ENCODE measurements around the gene MYO9B.

The MYO9B gene

GRCh38 chr19:17060802-17061201, 14.8 kb upstream of the MYO9B start:
- no peak for DNase-seq

DNA sequence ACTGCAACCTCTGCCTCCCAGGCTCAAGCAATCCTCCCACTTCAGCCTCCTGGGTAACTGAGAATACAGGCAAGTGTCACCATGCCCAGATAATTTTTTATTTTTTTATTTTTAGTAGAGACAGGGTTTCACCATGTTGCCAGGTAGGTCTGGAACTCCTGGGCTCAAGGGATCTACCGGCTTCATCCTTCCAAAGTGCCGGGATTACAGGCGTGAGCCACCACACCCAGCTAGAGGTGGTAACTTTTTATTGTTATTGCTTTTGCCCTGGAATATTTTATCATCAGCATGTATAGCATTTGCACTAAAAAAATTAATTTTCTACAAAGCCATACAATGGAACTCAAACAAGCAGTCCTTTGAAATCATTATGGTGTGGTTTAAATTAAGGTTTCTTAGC, 14.4 kb upstream of the MYO9B start:
- DNase-seq = no peak

GRCh38 chr19:17061691-17062090, 13.9 kb upstream of the MYO9B start:
- DNase-seq = no peak

DNA sequence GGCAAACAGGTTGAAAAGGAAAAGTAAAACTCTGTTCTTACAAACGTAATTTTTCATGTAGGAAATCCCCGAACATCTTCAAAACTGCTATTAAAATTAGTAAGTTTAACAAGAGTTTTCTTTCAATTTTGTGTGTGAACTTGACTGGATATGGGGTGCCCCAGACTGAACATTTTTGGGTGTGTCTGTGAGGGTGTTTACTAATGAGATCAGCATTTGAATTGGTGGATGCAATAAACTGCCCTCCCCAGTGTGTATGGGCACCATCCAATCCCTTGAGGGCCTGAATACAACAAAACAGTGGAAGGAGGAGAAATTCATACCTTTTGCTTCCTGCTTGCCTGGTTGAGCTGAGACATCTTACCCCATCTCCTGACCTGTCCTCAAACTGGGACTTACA, 12.1 kb upstream of the MYO9B start:
- no peak for DNase-seq

GRCh38 chr19:17069193-17069592, 6.4 kb upstream of the MYO9B start:
- DNase-seq = no peak

GRCh38 chr19:17070421-17070820, 5.2 kb upstream of the MYO9B start:
- DNase-seq = no peak

- DNase-seq = no peak
Measured at GRCh38 chr19:17070912-17071311, 4.7 kb upstream of the MYO9B start.

DNA sequence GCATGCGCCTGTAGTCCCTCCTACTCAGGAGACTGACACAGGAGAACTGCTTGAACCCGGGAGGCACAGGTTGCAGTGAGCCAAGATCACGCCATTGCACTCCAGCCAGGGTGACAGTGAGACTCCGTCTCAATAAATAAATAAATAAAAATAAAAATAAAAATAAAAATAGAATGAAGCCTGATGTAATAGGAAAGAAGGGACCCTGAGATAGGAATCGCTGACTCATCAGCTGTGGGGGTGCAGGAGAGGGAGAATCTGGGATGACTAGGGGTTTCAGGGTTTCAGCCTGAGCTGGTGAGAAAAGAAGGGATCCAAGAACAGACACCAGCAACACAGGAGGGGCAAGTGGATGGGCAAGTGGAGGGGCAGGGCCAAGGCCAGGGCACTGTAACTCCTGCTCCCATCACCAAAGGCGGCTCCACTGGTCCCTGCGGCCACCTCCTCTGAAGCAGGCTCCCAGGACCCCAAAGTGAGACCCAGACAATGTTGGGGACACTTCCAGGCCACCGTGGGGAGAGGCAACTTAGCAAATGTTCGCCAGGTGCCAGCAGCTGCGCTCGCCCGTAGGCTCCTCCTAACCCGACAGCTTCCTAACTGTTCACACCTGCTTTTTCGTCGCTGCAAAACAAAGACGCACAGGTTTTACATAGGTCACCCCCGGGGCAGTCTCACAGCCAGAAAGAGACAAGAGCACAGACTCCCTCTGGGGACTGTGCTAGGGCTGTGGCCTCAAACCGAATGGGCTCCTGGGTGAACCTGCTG, 1.5 kb upstream of the MYO9B start:
- no peak for DNase-seq

- DNase-seq = no peak
Measured at GRCh38 chr19:17074634-17075034, 943 bp upstream of the MYO9B start.

DNA sequence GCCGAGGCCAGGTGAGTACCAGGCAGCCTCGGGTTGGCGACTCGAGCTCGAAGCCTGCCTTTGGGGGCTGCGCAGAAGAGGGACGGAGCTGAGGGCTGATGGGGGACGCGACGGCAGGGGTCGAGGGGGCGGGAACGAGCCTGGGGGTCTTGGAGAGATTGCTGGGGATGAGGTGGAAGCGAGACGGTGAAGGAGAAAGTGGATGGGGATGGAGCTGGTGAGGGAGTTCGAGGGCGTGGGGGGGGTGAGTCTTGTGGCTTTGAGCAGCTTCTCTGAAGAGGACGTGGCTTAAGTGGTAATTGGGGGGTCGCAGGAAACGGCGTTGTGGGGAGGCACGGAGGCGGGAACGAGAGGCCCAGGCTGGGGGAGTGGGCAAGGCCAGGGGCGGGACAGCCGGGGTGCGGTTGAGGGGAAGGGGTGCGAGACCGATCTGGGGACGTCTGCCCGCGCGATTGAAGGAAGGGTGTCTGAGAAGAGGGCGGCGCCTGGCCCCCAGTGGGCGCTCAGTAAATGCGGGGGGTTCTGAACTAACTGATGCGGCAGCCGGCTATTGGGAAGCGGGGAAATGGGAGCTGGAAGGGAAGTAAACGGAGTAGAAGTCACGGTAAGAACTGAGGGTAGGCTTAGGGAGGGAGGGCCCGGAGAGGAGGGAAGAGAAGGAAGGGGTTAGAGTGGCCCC, 426 bp downstream of the MYO9B start:
- DNase-seq = peak in 7 of 14 donors; percentile 28 to 66 (median 52)

DNA sequence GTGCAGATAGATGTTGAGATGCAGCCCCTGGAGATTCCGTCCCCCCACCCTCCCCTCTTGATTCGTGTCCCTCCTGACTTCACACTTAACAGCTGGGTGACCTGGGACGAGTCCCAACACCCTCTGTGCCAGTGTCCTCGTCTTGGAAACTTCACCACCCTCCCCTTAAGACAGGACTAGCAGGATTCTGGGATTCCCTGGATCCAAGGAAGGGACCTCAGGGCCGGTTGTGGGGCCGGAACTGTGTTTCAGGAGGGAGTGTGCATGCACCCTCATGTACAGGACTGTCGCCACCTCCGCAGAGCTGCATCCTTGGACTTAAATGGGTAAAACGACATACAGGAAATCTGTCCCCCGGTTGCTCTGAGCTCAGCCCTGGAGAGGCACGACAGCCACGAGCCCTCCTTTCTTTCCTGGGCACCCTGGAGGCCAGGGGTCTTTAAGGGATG, 990 bp downstream of the MYO9B start:
- peak in 9 of 14 donors; percentile 13 to 62 (median 41) for DNase-seq

GRCh38 chr19:17077447-17078028, 2.0 kb downstream of the MYO9B start:
- peak in 1 of 14 donors; percentile 16 for DNase-seq

- peak in 2 of 14 donors; percentile 36 to 37 for DNase-seq
Measured at GRCh38 chr19:17078036-17078919, 2.7 kb downstream of the MYO9B start.

DNA sequence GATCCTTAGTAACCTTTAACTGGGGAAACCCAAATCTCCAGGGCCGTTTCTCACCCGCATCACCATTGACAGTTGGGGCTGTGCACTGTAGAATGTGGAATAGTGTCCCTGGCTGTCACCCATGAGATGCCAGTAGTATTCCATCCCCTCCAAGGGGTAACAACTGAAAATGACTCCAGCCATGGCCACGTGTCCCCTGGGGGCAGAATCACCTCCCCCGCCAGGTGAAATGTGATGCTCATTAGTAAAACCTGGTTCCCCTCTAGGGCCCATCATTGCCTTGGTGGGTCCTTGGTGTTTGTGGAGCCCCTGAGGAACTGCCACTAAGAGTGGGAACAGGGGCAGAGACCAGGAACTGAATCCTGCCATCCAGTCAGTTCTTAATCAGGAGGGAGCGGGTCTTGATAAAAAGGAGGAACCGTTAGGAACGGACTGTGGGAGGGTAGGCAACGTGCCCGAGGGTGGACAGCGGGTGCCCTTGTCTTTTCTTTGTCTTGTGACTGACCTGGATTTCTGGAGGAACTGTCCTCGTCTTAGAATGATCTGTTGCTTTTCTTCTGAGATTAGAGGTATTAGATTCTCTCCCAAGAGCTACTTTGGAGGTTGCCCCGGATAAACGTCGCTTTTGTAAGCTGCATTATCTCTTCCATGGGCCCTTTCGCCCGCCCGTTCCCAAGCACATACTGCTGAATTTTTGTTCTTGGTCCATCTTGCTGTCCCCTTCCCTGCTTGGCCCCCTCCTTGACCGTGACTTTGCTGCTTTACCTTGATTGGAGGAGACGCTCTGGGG, 3.5 kb downstream of the MYO9B start:
- DNase-seq = peak in 11 of 14 donors; percentile 22 to 73 (median 59)

- peak in 13 of 14 donors; percentile 42 to 89 (median 80) for DNase-seq
Measured at GRCh38 chr19:17079710-17080439, 4.3 kb downstream of the MYO9B start.

- DNase-seq = no peak
Measured at GRCh38 chr19:17080440-17080801, 4.8 kb downstream of the MYO9B start.

GRCh38 chr19:17081672-17082630, 6.4 kb downstream of the MYO9B start:
- DNase-seq = peak in 7 of 14 donors; percentile 5 to 48 (median 25)

DNA sequence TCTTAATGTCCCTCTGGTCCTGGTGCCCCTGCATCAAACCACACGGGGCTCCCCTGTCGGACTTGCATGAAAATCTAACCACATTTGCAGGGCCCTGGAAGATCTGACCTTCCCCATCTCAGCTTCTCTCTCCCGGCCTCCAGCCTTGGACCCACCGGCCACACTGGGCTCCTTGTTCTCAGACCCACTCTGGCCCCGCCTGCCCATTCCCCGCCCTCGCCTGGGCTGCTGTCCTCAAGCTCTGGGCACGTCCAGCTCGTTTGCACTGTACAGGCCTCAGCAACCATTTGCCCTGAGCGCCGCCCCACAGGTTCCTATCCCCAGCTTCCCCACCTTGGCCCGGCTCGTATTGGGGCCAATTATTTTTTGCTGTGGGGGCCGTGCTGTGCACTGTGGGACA, 10.5 kb downstream of the MYO9B start:
- peak in 11 of 14 donors; percentile 41 to 79 (median 62) for DNase-seq

DNA sequence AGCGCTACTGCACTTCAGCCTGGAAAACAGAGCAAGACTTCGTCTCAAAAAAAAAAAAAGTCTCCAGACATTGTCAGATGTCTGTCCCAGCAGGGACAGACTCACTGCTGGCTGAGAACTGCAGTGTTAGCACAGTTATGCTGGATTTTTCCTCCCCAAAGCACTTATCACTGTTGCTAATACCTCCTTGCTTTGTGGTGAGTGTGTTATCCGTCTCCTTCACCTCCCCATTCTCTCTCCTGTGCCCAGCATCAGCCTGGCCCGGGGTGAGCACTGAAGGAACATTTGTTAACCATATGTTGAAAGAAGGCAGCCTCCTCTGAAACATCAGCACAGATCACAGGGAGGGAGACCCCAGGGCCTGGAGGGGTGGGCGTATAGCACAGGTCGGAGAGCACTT, 11.3 kb downstream of the MYO9B start:
- DNase-seq = no peak

DNA sequence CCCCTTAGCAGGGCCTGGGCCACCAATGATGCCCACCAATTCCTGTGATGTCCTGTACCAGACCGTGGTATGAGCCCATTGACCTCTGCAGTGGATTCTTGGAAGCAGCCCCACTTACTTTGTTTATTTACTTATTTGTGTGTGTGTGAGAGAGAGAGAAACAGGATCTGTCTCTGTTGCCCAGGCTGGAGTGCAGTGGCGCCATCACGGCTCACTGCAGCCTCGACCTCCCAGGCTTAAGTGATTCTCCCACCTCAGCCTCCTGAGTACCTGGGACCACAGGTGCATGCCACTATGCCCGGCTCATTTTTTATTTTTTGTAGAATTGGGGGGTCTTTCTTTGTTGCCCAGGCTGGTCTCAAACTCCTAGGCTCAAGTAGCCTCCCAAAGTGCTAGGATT, 13.0 kb downstream of the MYO9B start:
- no peak for DNase-seq

Data from C1 segment of cervical spinal cord (tissue), 14 donors.